ENCODE results near the gene POMGNT1. TPM values are rescaled to one million over a fixed set of nuclear protein-coding genes. Genes with fewer than 3 reads are reported as not detected.

Gene POMGNT1
- total RNA-seq, 2 experiments from 2014 or later: 30.8 to 37.3 TPM

GRCh38 chr1:46153228-46153627, 45.0 kb downstream of the POMGNT1 start:
- H3K4me1 ChIP-seq (ENCODE audit: insufficient read depth, low read length, poor library complexity, severe bottlenecking): no peaks in the 10 kb centered on the region
- H2AFZ ChIP-seq (ENCODE audit: low read length): no peak overlapping the region
- no peaks in the 10 kb centered on the region for H4K20me1 ChIP-seq (ENCODE audit: insufficient read depth, low read length)
- no peak for DNase-seq (ENCODE audit: low spot score)
- H3K36me3 ChIP-seq (ENCODE audit: insufficient read depth, low read length): no peaks in the 10 kb centered on the region
- H3K79me2 ChIP-seq (ENCODE audit: insufficient read depth, low read depth, low read length): no peaks in the 10 kb centered on the region
- H3K4me2 ChIP-seq (ENCODE audit: low read length): no peak overlapping the region
- ChIA-PET CTCF (ENCODE audit: unreplicated experiment) (no interaction called here), POLR2A (no interaction called here)
- H3K9me2 ChIP-seq (ENCODE audit: insufficient read depth, low read length): no peaks in the 10 kb centered on the region
- H3K4me3 ChIP-seq (ENCODE audit: low read depth, low read length, poor library complexity, severe bottlenecking): no peak overlapping the region
- no peak overlapping the region for H3K27ac ChIP-seq (ENCODE audit: low read depth, low read length, poor library complexity, severe bottlenecking)
- intact Hi-C loops (cut with micrococcal nuclease; ENCODE audit: unreplicated experiment): no loop called here
- no TSS peak for BruUV-seq (replicated peaks)
- H3K9me3 ChIP-seq (ENCODE audit: low read length): no peaks in the 10 kb centered on the region
- TF ChIP-seq EZH2phosphoT487 (IDR thresholded peaks at IDR 0.05; ENCODE audit: borderline replicate concordance, low read depth, low read length): no peak
- TF ChIP-seq CTCF (conservative IDR thresholded peaks at IDR 0.05; ENCODE audit: low read length): no peak

GRCh38 chr1:46152016-46152415, 46.2 kb downstream of the POMGNT1 start:
- H3K4me1 ChIP-seq (ENCODE audit: insufficient read depth, low read length, poor library complexity, severe bottlenecking): no peaks in the 10 kb centered on the region
- no peaks in the 10 kb centered on the region for H4K20me1 ChIP-seq (ENCODE audit: insufficient read depth, low read length)
- POLR2A ChIA-PET: interaction anchor here (1.2 kb wide), 2 partner anchors 8 to 108 kb away, joined by 3 to 4 read pairs; no protein-coding TSS in a partner anchor
- no peaks in the 10 kb centered on the region for H3K79me2 ChIP-seq (ENCODE audit: insufficient read depth, low read depth, low read length)
- BruUV-seq (replicated peaks): no TSS peak
- H3K4me3 ChIP-seq (ENCODE audit: low read depth, low read length, poor library complexity, severe bottlenecking): no peak overlapping the region
- H3K9me2 ChIP-seq (ENCODE audit: insufficient read depth, low read length): no peaks in the 10 kb centered on the region
- H3K27ac ChIP-seq (ENCODE audit: low read depth, low read length, poor library complexity, severe bottlenecking): no peak overlapping the region
- no peak overlapping the region for H2AFZ ChIP-seq (ENCODE audit: low read length)
- H3K9me3 ChIP-seq (ENCODE audit: low read length): no peaks in the 10 kb centered on the region
- CTCF ChIA-PET (ENCODE audit: unreplicated experiment): no interaction called here
- intact Hi-C loops (cut with micrococcal nuclease; ENCODE audit: unreplicated experiment): no loop called here
- no peaks in the 10 kb centered on the region for H3K36me3 ChIP-seq (ENCODE audit: insufficient read depth, low read length)
- no peak for DNase-seq (ENCODE audit: low spot score)
- no peak overlapping the region for H3K4me2 ChIP-seq (ENCODE audit: low read length)
- no peak for TF ChIP-seq EZH2phosphoT487 (IDR thresholded peaks at IDR 0.05; ENCODE audit: borderline replicate concordance, low read depth, low read length)
- TF ChIP-seq CTCF (conservative IDR thresholded peaks at IDR 0.05; ENCODE audit: low read length): no peak

GRCh38 chr1:46150085-46150484, 48.1 kb downstream of the POMGNT1 start:
- ChIA-PET POLR2A (interaction anchor here (1.2 kb wide), 1 partner anchor 10 kb away, joined by 3 read pairs; no protein-coding TSS in a partner anchor), CTCF (ENCODE audit: unreplicated experiment) (no interaction called here)
- Histone ChIP-seq H2AFZ (ENCODE audit: low read length) (no peak overlapping the region), H3K9me3 (ENCODE audit: low read length) (no peaks in the 10 kb centered on the region), H3K79me2 (ENCODE audit: insufficient read depth, low read depth, low read length) (no peaks in the 10 kb centered on the region), H4K20me1 (ENCODE audit: insufficient read depth, low read length) (no peaks in the 10 kb centered on the region), H3K27ac (ENCODE audit: low read depth, low read length, poor library complexity, severe bottlenecking) (no peak overlapping the region), H3K9me2 (ENCODE audit: insufficient read depth, low read length) (no peaks in the 10 kb centered on the region), H3K4me1 (ENCODE audit: insufficient read depth, low read length, poor library complexity, severe bottlenecking) (no peaks in the 10 kb centered on the region), H3K4me2 (ENCODE audit: low read length) (no peak overlapping the region), H3K36me3 (ENCODE audit: insufficient read depth, low read length) (no peaks in the 10 kb centered on the region), H3K4me3 (ENCODE audit: low read depth, low read length, poor library complexity, severe bottlenecking) (no peak overlapping the region)
- no TSS peak for BruUV-seq (replicated peaks)
- intact Hi-C loops (cut with micrococcal nuclease; ENCODE audit: unreplicated experiment): no loop called here
- DNase-seq (ENCODE audit: low spot score): no peak
- TF ChIP-seq EZH2phosphoT487 (IDR thresholded peaks at IDR 0.05; ENCODE audit: borderline replicate concordance, low read depth, low read length): no peak

Data from OCI-LY7 (cell line).